Epithelial cell of esophagus (primary cell): ENCODE data around the gene EVI2A.
"Not testable (repeated sequence)": the region's sequence is repeated elsewhere in the genome, so short reads cannot be mapped to it uniquely, and the experiment has no call there.

Source experiments
- DNase-seq: peaks from one replicate; pipeline ENCODE4 v3.0.0; 2010; ENCODE audit warnings: low read depth
- H3K4me3 ChIP-seq: 2 replicates; pipeline ENCODE4 v1.5.1; 2011; ENCODE audit warnings: mild to moderate bottlenecking, low read length, control low read depth
- CTCF ChIP-seq: IDR thresholded peaks from 2 replicates; pipeline ENCODE4 v1.5.1; 2011; ENCODE audit warnings: low read depth, mild to moderate bottlenecking, low read length, control low read depth, inconsistent platforms; ENCODE audit not compliant: insufficient read depth; ENCODE audit errors: missing control alignments

The EVI2A gene

GRCh38 chr17:31289790-31290189 lies 31.6 kb downstream of the EVI2A start:
- no peak overlapping the region for H3K4me3 ChIP-seq
- DNase-seq: no peak
- TF ChIP-seq CTCF: no peak

GRCh38 chr17:31287932-31288331 lies 33.5 kb downstream of the EVI2A start:
- not testable (repeated sequence) for H3K4me3 ChIP-seq, DNase-seq

GRCh38 chr17:31286587-31286986 lies 34.8 kb downstream of the EVI2A start:
- no peak for DNase-seq
- no peak for TF ChIP-seq CTCF

GRCh38 chr17:31283841-31284240 lies 37.6 kb downstream of the EVI2A start:
- no peak for DNase-seq
- no peak overlapping the region for H3K4me3 ChIP-seq
- TF ChIP-seq CTCF: no peak

More at GRCh38 chr17:31286587-31286986, 34.8 kb downstream of the EVI2A start:
- no peak overlapping the region for H3K4me3 ChIP-seq

- DNase-seq: no peak
- no peak overlapping the region for H3K4me3 ChIP-seq
- no peak for TF ChIP-seq CTCF
Observed at GRCh38 chr17:31281061-31281460, 40.4 kb downstream of the EVI2A start.

GRCh38 chr17:31279401-31279800 lies 42.0 kb downstream of the EVI2A start:
- no peak overlapping the region for H3K4me3 ChIP-seq
- TF ChIP-seq CTCF: no peak
- DNase-seq: no peak

GRCh38 chr17:31275116-31275515 lies 46.3 kb downstream of the EVI2A start:
- TF ChIP-seq CTCF: no peak
- DNase-seq: peak; percentile 27
- no peak overlapping the region for H3K4me3 ChIP-seq

- DNase-seq: peak; percentile 89
- TF ChIP-seq CTCF: no peak
Observed at GRCh38 chr17:31274252-31274651, 47.2 kb downstream of the EVI2A start.

More at GRCh38 chr17:31274252-31274651, 47.2 kb downstream of the EVI2A start:
- no peak overlapping the region for H3K4me3 ChIP-seq
